MM.1S (cell line): ENCODE measurements around the gene MVB12B.
"Not testable (repeated sequence)": the region's sequence is repeated elsewhere in the genome, so short reads cannot be mapped to it uniquely, and the experiment has no call there.

Source experiments
- DNase-seq: peaks from one replicate; pipeline ENCODE4 v3.0.0-alpha.2; 2015
- H2AFZ ChIP-seq: fragments of 300-600 bp; sonication (generic); 2 replicates; pipeline ENCODE4 v1.6.0; 2016; ENCODE audit warnings: antibody characterized with exemption, low read length
- H3F3A ChIP-seq: fragments of 300-600 bp; sonication (generic); 2 replicates; pipeline ENCODE4 v1.6.1; 2016; ENCODE audit warnings: mild to moderate bottlenecking, antibody characterized with exemption, low read length, moderate library complexity, mixed read lengths; ENCODE audit not compliant: insufficient read depth
- H3K27ac ChIP-seq: fragments of 300-600 bp; sonication (generic); 2 replicates; pipeline ENCODE4 v1.5.1; 2016; ENCODE audit warnings: mild to moderate bottlenecking, low read length
- H3K27me3 ChIP-seq: fragments of 300-600 bp; sonication (generic); replicated peaks from 2 replicates; pipeline ENCODE4 v1.6.0; 2016; ENCODE audit warnings: low read length; ENCODE audit not compliant: insufficient read depth
- H3K36me3 ChIP-seq: fragments of 300-600 bp; sonication (generic); replicated peaks from 2 replicates; pipeline ENCODE4 v1.6.1; 2016; ENCODE audit warnings: mild to moderate bottlenecking, low read length, mixed read lengths; ENCODE audit not compliant: insufficient read depth
- H3K4me1 ChIP-seq: fragments of 300-600 bp; sonication (generic); 2 replicates; pipeline ENCODE4 v1.6.1; 2016; ENCODE audit warnings: low read length, mixed read lengths
- H3K4me2 ChIP-seq: fragments of 300-600 bp; sonication (generic); 2 replicates; pipeline ENCODE4 v1.6.0; 2016; ENCODE audit warnings: low read depth, low read length
- H3K4me3 ChIP-seq: fragments of 300-600 bp; sonication (generic); 2 replicates; pipeline ENCODE4 v1.5.1; 2016; ENCODE audit warnings: low read length, mixed read lengths
- H3K79me2 ChIP-seq: fragments of 300-600 bp; sonication (generic); 2 replicates; pipeline ENCODE4 v1.6.1; 2016; ENCODE audit warnings: mixed run types, low read length, mixed read lengths
- H3K9ac ChIP-seq: fragments of 300-600 bp; sonication (generic); 2 replicates; pipeline ENCODE4 v1.6.1; 2016; ENCODE audit warnings: low read length, mixed read lengths
- H3K9me2 ChIP-seq: fragments of 300-600 bp; sonication (generic); replicated peaks from 2 replicates; pipeline ENCODE4 v1.6.1; 2016; ENCODE audit warnings: mild to moderate bottlenecking, low read length, mixed read lengths; ENCODE audit not compliant: insufficient read depth
- H3K9me3 ChIP-seq: fragments of 300-600 bp; sonication (generic); replicated peaks from 2 replicates; pipeline ENCODE4 v1.6.1; 2016; ENCODE audit warnings: mild to moderate bottlenecking, low read length, mixed read lengths; ENCODE audit not compliant: insufficient read depth
- H4K20me1 ChIP-seq: fragments of 300-600 bp; sonication (generic); 2 replicates; pipeline ENCODE4 v1.6.1; 2016; ENCODE audit warnings: mild to moderate bottlenecking, low read length, moderate library complexity, mixed read lengths; ENCODE audit not compliant: insufficient read depth
- CTCF ChIP-seq: fragments of 300-600 bp; sonication (generic); IDR thresholded peaks from 2 replicates; pipeline ENCODE4 v1.5.1; 2016; ENCODE audit warnings: antibody characterized with exemption, low read length, mixed read lengths
- EZH2 ChIP-seq: fragments of 300-600 bp; sonication (generic); optimal IDR thresholded peaks from 2 replicates; pipeline ENCODE3; 2017; ENCODE audit warnings: low read depth, mild to moderate bottlenecking, antibody characterized with exemption, low read length, mixed read lengths
- EZH2phosphoT487 ChIP-seq: fragments of 300-600 bp; sonication (generic); IDR thresholded peaks from 2 replicates; pipeline ENCODE4 v1.6.1; 2018; ENCODE audit warnings: antibody characterized with exemption, low read length

Gene MVB12B

GRCh38 chr9:126326228-126327005 lies at the start of gene MVB12B:
MVB12B (plus strand) TSS chr9:126326829; CDS start chr9:126326930, 101 bp downstream.
- peak; percentile 38 for DNase-seq
- Histone ChIP-seq H3K9ac (peak within 1 kb of the TSS; percentile 58; the same call in 1 of the 2 replicates), H3F3A (peaks cover 5% of the 10 kb centered on the region; the same call in 1 of the 2 replicates), H4K20me1 (no peaks in the 10 kb centered on the region), H3K4me3 (peak within 1 kb of the TSS; percentile 66), H3K79me2 (no peaks in the 10 kb centered on the region), H2AFZ (peak within 1 kb of the TSS; percentile 81), H3K27ac (no peak within 1 kb of the TSS), H3K4me2 (peak within 1 kb of the TSS; percentile 64), H3K9me3 (no peaks in the 10 kb centered on the region), H3K27me3 (no peaks in the 10 kb centered on the region; the same call in 1 of the 2 replicates), H3K36me3 (no peaks in the 10 kb centered on the region), H3K4me1 (peaks cover 7% of the 10 kb centered on the region; the same call in 1 of the 2 replicates), H3K9me2 (no peaks in the 10 kb centered on the region)
- TF ChIP-seq EZH2phosphoT487: no peak
- TF ChIP-seq EZH2: no peak
- no peak for TF ChIP-seq CTCF

- H3K27me3 ChIP-seq: no peaks in the 10 kb centered on the region
Measured at GRCh38 chr9:126283799-126284465, 42.7 kb upstream of the MVB12B start.

GRCh38 chr9:126285652-126286051 lies 41.0 kb upstream of the MVB12B start:
- not testable (repeated sequence) for H3K27me3 ChIP-seq, H3K79me2 ChIP-seq, H3K9me2 ChIP-seq, H3K9me3 ChIP-seq, H4K20me1 ChIP-seq, H3K9ac ChIP-seq, H3K4me1 ChIP-seq, H2AFZ ChIP-seq, H3K4me2 ChIP-seq, H3K36me3 ChIP-seq, H3F3A ChIP-seq, H3K27ac ChIP-seq, DNase-seq, H3K4me3 ChIP-seq

More at GRCh38 chr9:126283799-126284465, 42.7 kb upstream of the MVB12B start:
- Histone ChIP-seq H4K20me1 (no peaks in the 10 kb centered on the region), H3K79me2 (no peaks in the 10 kb centered on the region), H2AFZ (no peak overlapping the region), H3K9me2 (no peaks in the 10 kb centered on the region), H3K27ac (no peak overlapping the region), H3F3A (no peaks in the 10 kb centered on the region), H3K9ac (no peak overlapping the region), H3K4me3 (no peak overlapping the region), H3K9me3 (no peaks in the 10 kb centered on the region), H3K36me3 (no peaks in the 10 kb centered on the region), H3K4me1 (no peaks in the 10 kb centered on the region), H3K4me2 (no peak overlapping the region)
- no peak for DNase-seq
- TF ChIP-seq EZH2phosphoT487 (no peak), CTCF (no peak), EZH2 (no peak)
